SK-N-SH (cell line): Measurements from ENCODE around the gene C1orf210. TPM values are rescaled to one million over a fixed set of nuclear protein-coding genes. Genes with fewer than 3 reads are reported as not detected.

Source experiments
- CTCF ChIA-PET: fragments of 300-600, 350-600 bp; formaldehyde crosslinking; extraction: SDS; loops from one replicate; lab custom pipeline; 2021; lab: Yijun Ruan, JAX
- POLR2A ChIA-PET: fragments of 350-600 bp; sonication (Branson Sonifier 250); formaldehyde crosslinking; extraction: SDS; loops from one replicate; lab custom pipeline; 2020; ENCODE audit warnings: antibody characterized with exemption, inconsistent platforms; lab: Yijun Ruan, JAX
- DNase-seq: peaks from one replicate; pipeline ENCODE4 v3.0.0; 2012
- H2AFZ ChIP-seq: fragments of 200-600 bp; sonication (generic); 2 replicates; pipeline ENCODE4 v1.8.1; 2016; ENCODE audit warnings: antibody characterized with exemption, mild to moderate bottlenecking, low read depth
- H3F3A ChIP-seq: fragments of 200-600 bp; sonication (generic); replicated peaks from 2 replicates; pipeline ENCODE3; 2016; ENCODE audit warnings: antibody characterized with exemption, mild to moderate bottlenecking; ENCODE audit not compliant: insufficient read depth
- H3K27ac ChIP-seq, 2 experiments: fragments of 200-500 bp in 1 of 2; fragments of 200-600 bp in 1 of 2; sonication (Bioruptor generic) in 1 of 2; sonication (generic), shearing (Covaris generic) in 1 of 2; 2 replicates each; pipeline versions ENCODE4 v1.5.1 to v1.6.1; 2014 to 2016; ENCODE audit warnings: low read depth in 2 of 2, inconsistent platforms in 1 of 2, low read length in 1 of 2, mild to moderate bottlenecking in 1 of 2, mixed read lengths in 1 of 2
- H3K27me3 ChIP-seq: fragments of 200-600 bp; sonication (generic), shearing (Covaris generic); 2 replicates; pipeline ENCODE4 v1.6.1; 2016; ENCODE audit warnings: mixed run types; ENCODE audit not compliant: insufficient read depth
- H3K36me3 ChIP-seq, 2 experiments: fragments of 200-500 bp in 1 of 2; fragments of 200-600 bp in 1 of 2; sonication (Bioruptor generic) in 1 of 2; sonication (generic) in 1 of 2; replicated peaks in 1 of 2; 2 replicates each; pipeline versions ENCODE3 to v1.5.1; 2014 to 2016; ENCODE audit warnings: low read length in 1 of 2, mild to moderate bottlenecking in 1 of 2; ENCODE audit not compliant: insufficient read depth in 2 of 2, control insufficient read depth in 1 of 2
- H3K4me1 ChIP-seq, 2 experiments: fragments of 200-500 bp in 1 of 2; fragments of 200-600 bp in 1 of 2; sonication (Bioruptor generic) in 1 of 2; sonication (generic), shearing (Covaris generic) in 1 of 2; 2 replicates each; pipeline versions ENCODE4 v1.5.1 to v1.6.1; 2014 to 2016; ENCODE audit warnings: low read depth in 1 of 2, low read length in 1 of 2, mixed run types in 1 of 2; ENCODE audit not compliant: insufficient read depth in 2 of 2, control insufficient read depth in 1 of 2
- H3K4me2 ChIP-seq: fragments of 200-600 bp; sonication (generic), shearing (Covaris generic); 2 replicates; pipeline ENCODE4 v1.6.1; 2017; ENCODE audit warnings: mixed run types
- H3K4me3 ChIP-seq, 2 experiments: fragments of 200-500 bp in 1 of 2; fragments of 200-600 bp in 1 of 2; sonication (Bioruptor generic) in 1 of 2; sonication (generic), shearing (Covaris generic) in 1 of 2; 2 replicates each; pipeline versions ENCODE4 v1.5.1 to v1.8.1; 2014 to 2016; ENCODE audit warnings: low read depth in 2 of 2, inconsistent platforms in 1 of 2, low read length in 1 of 2, mild to moderate bottlenecking in 1 of 2, mixed read lengths in 1 of 2, moderate library complexity in 1 of 2
- H3K79me2 ChIP-seq: fragments of 200-600 bp; sonication (generic); 2 replicates; pipeline ENCODE4 v1.8.1; 2017; ENCODE audit warnings: mild to moderate bottlenecking; ENCODE audit not compliant: insufficient read depth
- H3K9ac ChIP-seq: fragments of 200-600 bp; sonication (generic); 2 replicates; pipeline ENCODE4 v1.6.1; 2017; ENCODE audit warnings: mixed run types
- H3K9me2 ChIP-seq: fragments of 200-600 bp; sonication (generic); 2 replicates; pipeline ENCODE4 v1.6.1; 2017; ENCODE audit warnings: mixed run types
- H3K9me3 ChIP-seq: fragments of 200-600 bp; sonication (generic); 2 replicates; pipeline ENCODE4 v1.6.1; 2017; ENCODE audit warnings: mixed run types, mild to moderate bottlenecking, moderate library complexity
- H4K20me1 ChIP-seq: fragments of 200-600 bp; sonication (generic); 2 replicates; pipeline ENCODE4 v1.6.1; 2017; ENCODE audit warnings: mild to moderate bottlenecking, mixed run types; ENCODE audit not compliant: insufficient read depth
- CHD2 ChIP-seq: fragments of 150-350 bp; IDR thresholded peaks from 2 replicates; pipeline ENCODE4 v1.6.1; 2018; ENCODE audit warnings: low read length; ENCODE audit not compliant: partially characterized antibody
- ELF1 ChIP-seq: IDR thresholded peaks from 2 replicates; pipeline ENCODE4 v1.4.0; 2012
- EP300 ChIP-seq, 2 experiments: IDR thresholded peaks; 2 replicates each; pipeline versions ENCODE4 v1.4.0 to v1.6.1; 2012; ENCODE audit warnings: borderline replicate concordance in 1 of 2, low read depth in 1 of 2, low read length in 1 of 2
- EZH2phosphoT487 ChIP-seq: fragments of 200-600 bp; sonication (generic); IDR thresholded peaks from 2 replicates; pipeline ENCODE4 v1.6.1; 2017; ENCODE audit warnings: low read depth, mixed run types, mild to moderate bottlenecking, antibody characterized with exemption, moderate library complexity, borderline replicate concordance
- FOSL2 ChIP-seq: IDR thresholded peaks from 2 replicates; pipeline ENCODE4 v1.4.0; 2012; ENCODE audit warnings: low read depth, mild to moderate bottlenecking, moderate library complexity, borderline replicate concordance
- GABPA ChIP-seq: IDR thresholded peaks from 2 replicates; pipeline ENCODE4 v1.4.0; 2012; ENCODE audit warnings: low read depth, mild to moderate bottlenecking
- GATA2 ChIP-seq: sonication (generic); formaldehyde crosslinking; IDR thresholded peaks from 2 replicates; pipeline ENCODE4 v1.5.0; 2020; ENCODE audit warnings: mild to moderate bottlenecking, missing genetic modification reagents
- MEF2A ChIP-seq: IDR thresholded peaks from 2 replicates; pipeline ENCODE4 v1.4.0; 2012; ENCODE audit warnings: low read depth, borderline replicate concordance
- MXI1 ChIP-seq: IDR thresholded peaks from 2 replicates; pipeline ENCODE4 v1.6.1; 2012; ENCODE audit warnings: mild to moderate bottlenecking, low read depth, low read length, improper control_type of control experiment
- PBX3 ChIP-seq: IDR thresholded peaks from 2 replicates; pipeline ENCODE4; 2012
- POLR2AphosphoS5 ChIP-seq: IDR thresholded peaks from 2 replicates; pipeline ENCODE4 v1.6.1; 2012; ENCODE audit warnings: low read depth, low read length
- SIN3A ChIP-seq: IDR thresholded peaks from 2 replicates; pipeline ENCODE4 v1.6.1; 2012; ENCODE audit warnings: low read depth, mild to moderate bottlenecking, low read length, moderate library complexity, borderline replicate concordance
- TAF1 ChIP-seq: IDR thresholded peaks from 2 replicates; pipeline ENCODE4 v1.6.1; 2012; ENCODE audit warnings: low read depth, mild to moderate bottlenecking, low read length, moderate library complexity, borderline replicate concordance
- TCF12 ChIP-seq: IDR thresholded peaks from 2 replicates; pipeline ENCODE4 v1.4.0; 2012
- TEAD4 ChIP-seq: IDR thresholded peaks from 2 replicates; pipeline ENCODE4 v1.4.0; 2012; ENCODE audit warnings: mild to moderate bottlenecking, borderline replicate concordance; ENCODE audit not compliant: insufficient read depth
- YY1 ChIP-seq: IDR thresholded peaks from 2 replicates; pipeline ENCODE4 v1.4.0; 2012; ENCODE audit warnings: low read depth, mild to moderate bottlenecking
- WGBS: methylation state at CpG from one replicate; pipeline ENCODE4 v1.1.6; 2017; ENCODE audit warnings: low lambda C conversion rate; 5-methylcytosine and 5-hydroxymethylcytosine counted together
- polyA plus RNA-seq, 3 experiments: library from polyadenylated mRNA; depleted of rRNA; stranded (reverse); fragments of >200 nt; gene quantifications; 2 replicates each; pipeline ENCODE4 v1.2.3, GENCODE V29; 2012
- TF ChIP-seq, protein P1 (sequence below): fragments of 150-350 bp; IDR thresholded peaks from 2 replicates; pipeline ENCODE4 v1.6.1; 2016; ENCODE audit warnings: mild to moderate bottlenecking, low read depth, low read length
- TF ChIP-seq, protein P2 (sequence below): IDR thresholded peaks from 2 replicates; pipeline ENCODE4 v1.4.0; 2012; ENCODE audit warnings: low read depth
- TF ChIP-seq, protein P3 (sequence below): IDR thresholded peaks from 2 replicates; pipeline ENCODE4 v1.6.1; 2012; ENCODE audit warnings: mild to moderate bottlenecking, low read depth, low read length, moderate library complexity

Gene C1orf210
- polyA plus RNA-seq, 1 of the 3 experiments (the other 2 are of a cell fraction) = not detected

DNA sequence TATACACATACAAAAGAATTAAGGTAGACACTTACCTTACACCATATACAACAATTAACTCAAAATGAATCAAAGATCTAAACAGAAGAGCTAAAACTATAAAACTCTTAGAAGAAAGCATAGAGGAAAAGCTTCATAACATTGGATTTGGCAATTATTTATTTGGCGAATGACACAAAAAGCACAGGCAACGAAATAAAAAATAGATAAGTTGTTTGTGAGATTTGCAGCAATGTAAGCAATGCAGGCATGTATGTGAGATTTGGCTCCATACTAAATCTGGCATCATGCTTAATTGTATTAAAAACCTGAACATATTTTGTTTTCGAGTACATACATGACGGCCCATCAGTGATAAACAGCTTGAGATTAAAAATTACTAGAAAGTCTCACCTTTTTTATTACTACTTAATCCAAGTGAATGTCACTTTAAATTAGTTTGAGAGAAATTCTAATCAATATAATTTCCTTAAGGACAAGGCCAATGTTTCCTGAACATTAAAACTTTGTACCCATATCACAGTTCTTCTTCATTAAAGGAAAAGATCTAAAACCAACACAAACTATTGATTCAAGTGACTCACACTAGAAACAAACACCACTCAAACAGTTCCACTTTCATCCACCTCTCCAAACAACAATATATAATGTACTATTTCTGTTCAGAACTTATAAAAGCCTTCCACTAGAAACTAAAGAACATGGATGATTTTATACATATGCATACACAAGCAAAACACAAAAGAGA, 38.7 kb downstream of the C1orf210 start:
- peaks cover 9% of the 10 kb centered on the region; the same call in 1 of the 2 replicates for H3K27me3 ChIP-seq
- no peaks in the 10 kb centered on the region for H3F3A ChIP-seq
- H3K36me3 ChIP-seq = no peaks in the 10 kb centered on the region
- no peak overlapping the region for H3K27ac ChIP-seq
- H3K9me2 ChIP-seq = no peaks in the 10 kb centered on the region
- ChIA-PET CTCF (no interaction called here), POLR2A (no interaction called here)
- no peak overlapping the region for H3K9ac ChIP-seq
- H3K4me3 ChIP-seq = no peak overlapping the region
- 70% methylated on average over 4 of the region's 4 CpGs for WGBS
- H3K9me3 ChIP-seq = peaks cover 14% of the 10 kb centered on the region; the same call in 1 of the 2 replicates
- H2AFZ ChIP-seq = no peak overlapping the region
- H4K20me1 ChIP-seq = no peaks in the 10 kb centered on the region
- H3K79me2 ChIP-seq = no peaks in the 10 kb centered on the region
- H3K4me2 ChIP-seq = no peak overlapping the region
- DNase-seq = no peak
- TF ChIP-seq GABPA (no peak), POLR2AphosphoS5 (no peak), CHD2 (no peak), YY1 (no peak)
- TF ChIP-seq, all 33 proteins: peak for 0
- no peaks in the 10 kb centered on the region; a peak in 1 of 4 replicates for H3K4me1 ChIP-seq

DNA sequence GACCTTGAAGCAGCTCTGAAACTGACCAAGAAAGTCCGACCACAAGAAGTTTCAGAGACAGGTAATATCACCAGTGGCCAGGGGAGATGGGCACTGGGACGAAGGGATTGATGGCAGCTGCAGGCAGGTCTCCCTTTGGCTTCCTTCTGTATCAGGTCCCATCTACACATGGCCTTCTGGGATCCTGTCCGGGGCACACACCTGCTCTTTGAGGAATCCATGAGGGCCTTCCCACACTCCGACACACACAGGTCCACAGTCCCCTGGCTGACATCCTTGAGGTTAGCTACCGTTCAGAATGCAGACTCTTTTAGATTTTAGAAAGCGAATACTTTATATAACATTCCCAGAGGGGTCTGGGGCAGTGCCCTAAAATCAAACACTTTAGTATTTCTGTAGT, 42.1 kb downstream of the C1orf210 start:
- H3K27ac ChIP-seq = no peak overlapping the region
- WGBS = 37% methylated on average over 5 of the region's 6 CpGs
- POLR2A ChIA-PET = no interaction called here
- H3K9me3 ChIP-seq = peaks cover 14% of the 10 kb centered on the region; the same call in 1 of the 2 replicates
- H3K4me2 ChIP-seq = no peak overlapping the region
- no peaks in the 10 kb centered on the region for H3K9me2 ChIP-seq
- H3K27me3 ChIP-seq = no peaks in the 10 kb centered on the region
- H3K79me2 ChIP-seq = no peaks in the 10 kb centered on the region
- H3F3A ChIP-seq = no peaks in the 10 kb centered on the region
- CTCF ChIA-PET = interaction anchor here (1.6 to 1.9 kb wide), 2 partner anchors 17 to 171 kb away, joined by 6 to 7 read pairs; no protein-coding TSS in a partner anchor
- H2AFZ ChIP-seq = no peak overlapping the region
- DNase-seq = no peak
- H4K20me1 ChIP-seq = no peaks in the 10 kb centered on the region
- TF ChIP-seq EP300 (IDR thresholded peaks at IDR 0.05; ENCODE audit: borderline replicate concordance in 1 of 2, low read depth in 1 of 2, low read length in 1 of 2) = no peak
- TF ChIP-seq MEF2A = no peak
- no peak for TF ChIP-seq GABPA
- no peak for TF ChIP-seq PBX3
- TF ChIP-seq, protein P1, sequence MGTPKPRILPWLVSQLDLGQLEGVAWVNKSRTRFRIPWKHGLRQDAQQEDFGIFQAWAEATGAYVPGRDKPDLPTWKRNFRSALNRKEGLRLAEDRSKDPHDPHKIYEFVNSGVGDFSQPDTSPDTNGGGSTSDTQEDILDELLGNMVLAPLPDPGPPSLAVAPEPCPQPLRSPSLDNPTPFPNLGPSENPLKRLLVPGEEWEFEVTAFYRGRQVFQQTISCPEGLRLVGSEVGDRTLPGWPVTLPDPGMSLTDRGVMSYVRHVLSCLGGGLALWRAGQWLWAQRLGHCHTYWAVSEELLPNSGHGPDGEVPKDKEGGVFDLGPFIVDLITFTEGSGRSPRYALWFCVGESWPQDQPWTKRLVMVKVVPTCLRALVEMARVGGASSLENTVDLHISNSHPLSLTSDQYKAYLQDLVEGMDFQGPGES = no peak
- TF ChIP-seq ELF1 = no peak
- no peak for TF ChIP-seq SIN3A
- TF ChIP-seq GATA2 (CRISPR knock-in tag) = no peak
- no peak for TF ChIP-seq TAF1
- no peak for TF ChIP-seq TCF12
- no peak for TF ChIP-seq TEAD4
- TF ChIP-seq, protein P2, sequence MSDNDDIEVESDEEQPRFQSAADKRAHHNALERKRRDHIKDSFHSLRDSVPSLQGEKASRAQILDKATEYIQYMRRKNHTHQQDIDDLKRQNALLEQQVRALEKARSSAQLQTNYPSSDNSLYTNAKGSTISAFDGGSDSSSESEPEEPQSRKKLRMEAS = no peak
- no peak for TF ChIP-seq EZH2phosphoT487
- TF ChIP-seq FOSL2 = no peak
- no peak for TF ChIP-seq MXI1
- TF ChIP-seq, protein P3, sequence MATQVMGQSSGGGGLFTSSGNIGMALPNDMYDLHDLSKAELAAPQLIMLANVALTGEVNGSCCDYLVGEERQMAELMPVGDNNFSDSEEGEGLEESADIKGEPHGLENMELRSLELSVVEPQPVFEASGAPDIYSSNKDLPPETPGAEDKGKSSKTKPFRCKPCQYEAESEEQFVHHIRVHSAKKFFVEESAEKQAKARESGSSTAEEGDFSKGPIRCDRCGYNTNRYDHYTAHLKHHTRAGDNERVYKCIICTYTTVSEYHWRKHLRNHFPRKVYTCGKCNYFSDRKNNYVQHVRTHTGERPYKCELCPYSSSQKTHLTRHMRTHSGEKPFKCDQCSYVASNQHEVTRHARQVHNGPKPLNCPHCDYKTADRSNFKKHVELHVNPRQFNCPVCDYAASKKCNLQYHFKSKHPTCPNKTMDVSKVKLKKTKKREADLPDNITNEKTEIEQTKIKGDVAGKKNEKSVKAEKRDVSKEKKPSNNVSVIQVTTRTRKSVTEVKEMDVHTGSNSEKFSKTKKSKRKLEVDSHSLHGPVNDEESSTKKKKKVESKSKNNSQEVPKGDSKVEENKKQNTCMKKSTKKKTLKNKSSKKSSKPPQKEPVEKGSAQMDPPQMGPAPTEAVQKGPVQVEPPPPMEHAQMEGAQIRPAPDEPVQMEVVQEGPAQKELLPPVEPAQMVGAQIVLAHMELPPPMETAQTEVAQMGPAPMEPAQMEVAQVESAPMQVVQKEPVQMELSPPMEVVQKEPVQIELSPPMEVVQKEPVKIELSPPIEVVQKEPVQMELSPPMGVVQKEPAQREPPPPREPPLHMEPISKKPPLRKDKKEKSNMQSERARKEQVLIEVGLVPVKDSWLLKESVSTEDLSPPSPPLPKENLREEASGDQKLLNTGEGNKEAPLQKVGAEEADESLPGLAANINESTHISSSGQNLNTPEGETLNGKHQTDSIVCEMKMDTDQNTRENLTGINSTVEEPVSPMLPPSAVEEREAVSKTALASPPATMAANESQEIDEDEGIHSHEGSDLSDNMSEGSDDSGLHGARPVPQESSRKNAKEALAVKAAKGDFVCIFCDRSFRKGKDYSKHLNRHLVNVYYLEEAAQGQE = no peak
- no peak for TF ChIP-seq YY1
- TF ChIP-seq, all 33 proteins: peak for 0
- Histone ChIP-seq H3K4me1 (no peaks in the 10 kb centered on the region; a peak in 1 of 4 replicates), H3K9ac (no peak overlapping the region), H3K36me3 (no peaks in the 10 kb centered on the region), H3K4me3 (no peak overlapping the region)
